GM18511 (cell line): ENCODE measurements around the gene SLC7A8.
A peak's percentile ranks its signal among the peaks of the same experiment; 100 is the strongest.

Experiments used
- ATAC-seq: cut with Tn5 transposase; IDR thresholded peaks from one replicate; pipeline ENCODE4 v1.9.1; 2021; ENCODE audit warnings: mild to moderate bottlenecking, moderate library complexity; ENCODE audit not compliant: unreplicated experiment

Gene SLC7A8

DNA sequence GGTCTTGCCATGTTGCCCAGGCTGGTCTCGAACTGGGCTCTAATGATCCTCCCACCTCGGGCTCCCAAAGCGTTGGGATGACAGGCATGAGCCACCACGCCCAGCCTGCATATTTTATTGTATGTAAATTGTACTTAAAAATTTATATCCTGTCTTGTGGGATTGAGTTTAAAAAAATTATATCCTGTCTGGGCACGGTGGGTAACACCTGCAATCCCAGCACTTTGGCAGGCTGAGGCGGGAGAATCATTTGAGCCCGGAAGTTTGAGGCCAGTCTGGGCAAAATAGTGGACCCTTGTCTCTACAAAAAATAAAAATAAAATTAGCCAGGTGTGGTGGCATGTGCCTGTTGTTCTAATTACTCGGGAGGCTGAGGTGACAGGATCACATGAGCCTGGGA lies 50.5 kb downstream of the SLC7A8 start:
- ATAC-seq: no peak

DNA sequence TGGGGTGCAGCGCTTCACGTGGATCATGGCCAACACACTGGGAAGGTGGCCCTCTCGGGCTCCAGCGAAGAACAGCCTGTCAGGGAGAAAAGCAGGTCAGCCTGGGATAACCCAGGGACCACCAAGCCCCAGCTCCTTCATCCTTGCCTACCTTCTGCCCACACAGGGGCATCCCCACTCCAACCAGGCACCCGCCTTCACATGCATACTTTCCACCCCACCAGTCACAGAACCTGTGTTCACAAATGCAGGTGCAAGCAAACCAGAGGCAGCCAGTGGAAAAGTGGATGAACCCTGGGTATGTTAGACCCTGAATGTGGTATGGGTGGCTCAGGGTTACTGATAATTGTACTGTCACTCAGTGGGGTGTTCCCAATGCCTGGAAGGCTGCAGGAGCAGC lies 52.0 kb downstream of the SLC7A8 start:
- no peak for ATAC-seq

DNA sequence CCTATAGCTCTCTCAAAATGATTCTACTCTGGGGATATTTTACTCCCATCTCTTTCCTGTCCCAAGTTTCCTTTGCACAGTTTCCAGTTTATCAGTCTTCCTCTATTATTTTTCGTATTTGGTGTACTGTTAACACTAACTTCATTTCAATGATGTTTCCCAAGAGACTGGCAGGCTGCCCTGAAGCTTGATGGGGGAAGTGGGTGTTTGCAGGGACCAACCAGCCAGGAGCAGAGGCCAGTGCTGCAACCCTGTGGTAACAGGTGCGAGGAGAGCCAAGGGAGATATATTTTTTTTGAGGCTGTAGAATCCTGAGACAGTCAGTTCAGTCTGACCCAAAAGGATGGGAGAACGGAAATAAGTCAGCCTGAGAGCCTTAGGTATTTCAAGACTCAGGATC lies 52.6 kb downstream of the SLC7A8 start:
- no peak for ATAC-seq

DNA sequence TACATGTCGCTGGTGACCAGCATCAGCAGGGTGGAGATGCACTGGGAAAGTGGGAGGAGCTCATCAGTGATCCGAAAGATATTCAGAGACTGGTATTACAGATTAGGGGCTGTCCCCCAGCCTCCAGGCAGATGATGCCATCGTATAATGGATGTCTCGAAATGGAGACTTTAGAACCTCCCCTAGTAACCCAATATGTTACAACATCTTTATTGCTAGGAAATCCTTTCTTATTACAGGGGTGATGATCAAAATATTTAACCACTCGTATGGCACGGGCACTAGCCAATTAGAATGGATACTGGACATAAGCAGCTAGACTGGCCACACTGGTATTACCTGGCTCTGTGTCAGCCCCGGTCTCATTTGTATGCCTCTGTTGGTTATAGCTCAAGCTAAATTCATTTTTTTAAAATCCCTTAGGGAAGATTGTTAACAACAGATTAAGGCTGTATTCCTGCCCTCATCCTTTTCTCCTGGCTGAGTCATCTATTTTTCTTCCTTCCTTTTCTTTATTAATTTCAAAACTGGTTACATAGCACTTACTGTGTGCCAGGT lies 53.6 kb downstream of the SLC7A8 start:
- ATAC-seq: no peak

DNA sequence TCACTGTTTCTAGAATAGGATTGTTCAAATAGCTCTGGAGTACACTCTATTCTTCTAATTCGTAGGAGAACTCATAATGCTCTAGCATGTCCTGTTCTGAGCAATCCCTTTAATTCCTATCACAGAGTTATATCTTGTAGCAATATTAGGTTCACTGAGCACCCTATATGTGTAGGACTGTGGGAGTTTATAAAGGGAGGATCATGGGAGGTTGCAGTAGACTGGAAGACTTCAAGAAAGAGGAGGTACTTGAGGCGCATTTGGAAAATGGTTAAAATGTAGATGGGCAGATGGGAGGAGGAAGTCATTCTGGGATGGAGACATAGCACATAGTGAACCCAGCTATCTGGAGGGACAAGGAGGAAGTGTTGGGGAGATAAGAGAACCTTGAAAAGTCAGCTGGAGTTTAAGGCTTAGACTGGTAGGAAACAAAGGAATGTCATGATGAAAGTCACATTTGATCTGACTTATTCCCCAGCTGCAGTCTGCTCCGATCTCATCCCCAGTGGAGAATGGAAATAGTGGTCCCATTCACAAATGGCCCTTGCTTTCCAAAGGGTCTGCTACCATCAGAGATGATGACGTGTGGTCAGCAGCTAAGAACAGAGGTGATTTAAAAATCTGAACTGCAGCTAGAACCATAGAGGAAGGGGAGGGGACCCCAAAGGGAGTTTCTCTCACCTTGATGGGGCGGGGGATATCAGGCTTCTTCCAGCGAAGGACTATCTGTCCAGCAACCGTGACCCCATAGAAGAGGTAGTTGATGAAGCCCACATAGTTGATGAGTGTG lies 54.3 kb downstream of the SLC7A8 start:
- ATAC-seq: no peak

DNA sequence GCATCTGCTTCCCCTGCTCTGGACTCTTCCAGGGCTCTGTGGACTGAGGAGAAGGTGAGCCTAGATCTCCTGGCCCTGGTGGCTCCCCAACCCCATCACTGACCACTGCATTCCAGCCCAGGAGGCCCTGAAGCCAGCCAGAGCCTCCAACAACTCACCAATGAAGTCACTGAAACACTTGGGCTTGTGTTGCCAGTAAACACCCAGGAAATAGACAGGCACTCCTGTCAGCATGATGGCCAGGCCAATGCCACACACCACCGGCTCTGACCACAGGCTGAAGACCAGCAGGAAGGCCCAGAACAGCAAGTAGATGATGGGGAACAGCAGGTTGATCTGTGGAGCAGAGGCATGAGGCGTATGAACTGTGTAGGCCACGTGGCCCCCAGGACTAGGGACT lies 55.6 kb downstream of the SLC7A8 start:
- no peak for ATAC-seq

DNA sequence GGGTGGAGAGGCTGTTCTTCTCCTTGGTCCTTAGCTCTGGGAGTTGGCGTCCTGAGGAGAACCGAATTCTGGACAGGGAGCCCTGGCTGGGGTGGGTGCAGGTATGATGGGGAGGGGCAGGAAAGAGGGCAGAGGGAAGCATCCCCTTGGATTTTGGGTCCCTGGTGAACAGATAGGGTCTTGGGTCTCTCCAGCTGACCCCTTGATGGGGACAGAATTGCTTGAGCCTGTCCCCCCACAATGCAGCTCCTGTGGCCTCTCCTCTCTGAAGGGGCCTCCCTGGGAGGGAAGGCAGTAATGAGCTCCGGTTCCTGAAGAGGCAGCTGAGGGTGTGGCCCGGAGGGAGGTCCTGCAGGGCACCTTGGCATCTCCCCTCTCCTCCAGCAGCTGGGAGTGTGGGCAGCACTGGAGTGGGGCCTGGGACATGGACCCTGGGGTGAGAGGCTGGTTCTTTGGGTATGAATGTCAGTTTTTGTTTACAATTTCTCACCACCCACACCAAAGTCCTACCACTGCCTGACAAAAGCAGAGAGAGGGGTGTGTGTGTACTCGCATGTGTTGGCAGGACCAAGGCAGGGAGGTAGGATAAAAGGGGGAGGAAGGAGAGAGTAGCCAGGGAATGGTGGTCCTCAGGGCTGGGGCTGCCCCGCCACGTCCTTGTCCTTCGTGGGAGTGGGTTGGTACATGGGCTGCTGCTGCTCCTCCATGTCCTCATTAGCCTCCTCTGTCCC lies 56.7 kb downstream of the SLC7A8 start:
- ATAC-seq: no peak

DNA sequence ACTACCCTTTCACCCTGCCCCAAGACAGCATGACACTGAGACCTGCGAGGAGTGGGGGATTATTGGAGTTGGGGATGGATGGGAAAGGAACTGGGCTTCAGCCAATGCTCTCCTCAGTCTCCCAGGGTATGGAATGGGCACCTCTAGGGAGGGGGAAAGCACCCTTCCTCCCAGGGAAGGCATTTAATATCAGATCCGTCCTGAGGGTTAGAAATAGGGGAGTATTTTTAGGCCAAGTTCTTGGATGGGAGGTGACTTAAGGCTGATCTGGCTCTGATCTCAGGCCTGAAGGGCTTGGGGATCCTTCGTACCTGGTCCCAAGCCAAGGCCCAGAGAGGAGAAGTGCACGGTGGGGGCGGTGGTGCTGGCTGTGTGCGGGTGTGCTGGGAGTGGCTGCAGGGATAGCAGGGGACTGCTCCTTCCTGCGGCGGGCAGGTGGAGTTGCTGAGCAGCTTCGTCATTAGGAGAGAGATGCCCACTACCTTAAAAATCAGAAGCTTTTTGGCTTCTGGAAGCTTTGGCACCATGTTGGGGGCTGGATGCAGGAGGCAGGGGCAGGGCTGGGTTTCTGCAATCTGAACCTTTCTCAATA lies 57.4 kb downstream of the SLC7A8 start:
- ATAC-seq: no peak

DNA sequence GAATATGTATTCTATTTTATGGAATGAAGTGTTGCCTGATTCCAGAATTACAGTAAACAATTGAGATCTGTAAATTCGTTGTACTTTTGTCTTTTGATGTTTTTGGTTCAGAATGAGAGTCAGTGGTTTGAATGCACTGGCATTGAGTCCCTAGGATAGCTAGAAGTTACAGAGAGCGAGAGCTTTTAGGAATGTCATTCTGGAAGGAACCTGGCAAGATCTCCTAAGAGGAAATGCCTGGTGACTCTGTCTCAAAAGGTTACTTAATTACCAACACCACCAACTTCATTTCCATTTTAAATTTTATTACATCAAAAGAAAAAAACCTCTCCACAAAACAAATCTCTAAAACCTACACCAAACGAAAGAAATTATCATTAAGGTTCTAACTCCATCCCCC lies 58.4 kb downstream of the SLC7A8 start:
- no peak for ATAC-seq

DNA sequence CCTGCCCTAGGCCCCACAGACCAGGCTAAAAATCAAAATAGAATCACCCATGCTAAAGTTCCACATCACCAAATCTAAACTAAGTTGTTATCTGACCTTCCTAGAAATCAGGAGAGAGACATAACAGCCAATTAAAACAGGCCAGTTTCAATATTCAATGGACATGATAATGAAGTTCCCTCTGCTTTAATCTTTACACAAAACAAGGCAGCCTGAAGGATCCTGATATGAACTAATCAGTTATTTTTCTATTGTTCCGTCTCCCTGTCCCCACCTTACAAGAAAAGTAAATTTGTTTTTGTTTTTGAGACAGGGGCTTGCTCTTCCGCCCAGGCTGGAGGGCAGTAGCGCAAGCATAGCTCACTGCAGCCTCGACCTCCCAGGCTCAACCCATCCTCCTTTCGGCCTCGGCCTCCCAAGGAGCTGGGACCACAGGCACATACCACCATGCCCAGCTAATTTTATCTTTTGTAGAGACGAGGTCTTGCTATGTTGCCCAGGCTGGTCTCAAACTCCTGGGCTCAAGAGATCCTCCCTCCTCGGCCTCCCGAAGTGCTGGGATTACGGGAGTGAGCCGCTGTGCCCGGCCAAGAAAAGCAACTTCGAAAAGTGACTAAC lies 59.0 kb downstream of the SLC7A8 start:
- no peak for ATAC-seq

DNA sequence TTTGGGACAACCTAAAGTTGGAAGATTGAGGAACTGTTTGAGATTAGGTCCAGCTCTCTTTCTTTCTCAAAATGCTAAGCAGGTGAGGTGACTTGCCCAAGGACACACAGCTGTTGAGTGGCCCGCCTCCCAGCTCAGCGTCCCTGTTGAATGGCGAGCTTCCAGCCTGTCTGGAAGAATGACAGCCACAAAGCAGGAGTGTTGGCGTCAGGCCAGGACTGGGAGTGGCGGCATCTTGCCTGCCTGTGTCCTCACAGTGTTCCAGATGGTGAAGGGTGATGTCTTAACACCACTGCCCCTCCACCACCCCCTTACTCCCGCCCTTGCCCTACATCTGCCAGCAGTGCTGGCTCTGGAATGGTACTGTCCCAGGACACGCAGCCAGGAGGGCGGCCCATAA lies 60.0 kb downstream of the SLC7A8 start:
- ATAC-seq: no peak

DNA sequence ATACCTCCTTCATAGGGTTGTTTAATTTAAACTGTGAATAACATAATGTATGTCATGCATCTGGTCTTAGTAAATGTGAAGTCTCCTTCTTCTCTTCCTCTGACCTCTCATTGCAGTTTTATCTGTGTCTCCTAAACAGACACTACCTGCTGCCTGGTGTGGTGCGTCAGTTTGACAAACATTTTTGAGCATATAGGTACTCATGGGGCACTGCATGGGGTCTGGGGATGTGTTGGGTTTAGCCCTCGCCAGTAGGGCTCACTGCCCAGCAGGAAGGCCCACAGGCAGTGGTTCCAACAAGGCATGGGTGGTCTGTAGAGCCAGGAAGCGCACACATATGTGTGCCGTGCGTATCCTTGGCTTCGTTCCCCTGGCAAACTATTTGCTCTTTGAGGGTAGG lies 61.4 kb downstream of the SLC7A8 start:
- ATAC-seq: no peak

DNA sequence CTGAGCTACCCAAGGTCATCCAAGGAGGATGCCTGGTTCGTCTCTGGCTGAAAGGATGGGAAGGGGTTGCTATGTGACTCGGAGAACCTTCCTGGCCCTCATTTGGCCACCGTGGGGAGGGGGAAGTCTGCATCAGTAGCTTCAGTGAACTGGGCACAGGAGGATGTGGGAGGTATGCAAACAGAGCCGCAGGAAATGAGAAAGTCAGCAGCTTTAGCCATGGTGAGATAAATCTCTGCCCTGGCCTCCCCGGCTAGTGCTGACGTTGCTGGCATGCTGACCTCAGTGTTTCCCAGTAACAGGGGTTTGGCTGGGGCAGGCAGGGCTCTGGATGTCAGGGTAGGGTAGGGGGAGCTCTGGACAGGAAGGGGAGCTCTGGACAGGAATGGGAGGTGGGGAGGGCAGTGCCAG lies 62.1 kb downstream of the SLC7A8 start:
- ATAC-seq: peak; percentile 68

DNA sequence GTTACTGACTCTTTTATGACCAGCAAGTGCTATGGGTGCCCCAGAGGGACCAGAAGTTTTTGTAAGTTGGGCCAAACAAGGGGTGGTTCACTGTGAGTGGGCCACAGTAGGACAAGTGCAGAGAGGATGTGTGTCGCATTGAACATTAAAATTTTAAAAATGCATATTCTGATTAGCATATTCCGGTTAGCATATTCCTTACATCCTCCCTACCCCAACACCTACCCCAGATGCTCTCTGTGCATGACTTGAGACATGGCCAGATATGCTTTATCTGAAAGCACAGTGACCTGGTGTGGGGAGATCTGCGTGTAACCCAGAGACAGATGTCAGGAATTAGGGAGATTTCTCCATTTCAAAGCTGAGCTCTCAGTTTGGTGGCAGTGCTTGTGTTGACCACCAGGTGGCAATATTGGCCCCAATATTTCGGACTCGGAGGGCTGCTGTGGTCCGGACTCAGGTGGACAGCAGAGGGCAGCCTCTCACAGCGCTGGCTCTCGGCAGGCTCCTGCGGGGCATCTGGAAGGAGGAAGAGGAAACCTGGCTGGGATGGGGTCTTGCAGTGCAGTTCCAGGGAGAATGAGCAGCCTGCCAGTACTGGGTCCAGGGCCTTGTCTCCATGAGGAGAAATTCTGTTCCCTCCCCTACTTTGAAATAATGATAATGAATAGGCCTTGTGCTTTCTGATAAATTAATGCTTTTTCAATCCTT lies 62.8 kb downstream of the SLC7A8 start:
- ATAC-seq: peak; percentile 83

DNA sequence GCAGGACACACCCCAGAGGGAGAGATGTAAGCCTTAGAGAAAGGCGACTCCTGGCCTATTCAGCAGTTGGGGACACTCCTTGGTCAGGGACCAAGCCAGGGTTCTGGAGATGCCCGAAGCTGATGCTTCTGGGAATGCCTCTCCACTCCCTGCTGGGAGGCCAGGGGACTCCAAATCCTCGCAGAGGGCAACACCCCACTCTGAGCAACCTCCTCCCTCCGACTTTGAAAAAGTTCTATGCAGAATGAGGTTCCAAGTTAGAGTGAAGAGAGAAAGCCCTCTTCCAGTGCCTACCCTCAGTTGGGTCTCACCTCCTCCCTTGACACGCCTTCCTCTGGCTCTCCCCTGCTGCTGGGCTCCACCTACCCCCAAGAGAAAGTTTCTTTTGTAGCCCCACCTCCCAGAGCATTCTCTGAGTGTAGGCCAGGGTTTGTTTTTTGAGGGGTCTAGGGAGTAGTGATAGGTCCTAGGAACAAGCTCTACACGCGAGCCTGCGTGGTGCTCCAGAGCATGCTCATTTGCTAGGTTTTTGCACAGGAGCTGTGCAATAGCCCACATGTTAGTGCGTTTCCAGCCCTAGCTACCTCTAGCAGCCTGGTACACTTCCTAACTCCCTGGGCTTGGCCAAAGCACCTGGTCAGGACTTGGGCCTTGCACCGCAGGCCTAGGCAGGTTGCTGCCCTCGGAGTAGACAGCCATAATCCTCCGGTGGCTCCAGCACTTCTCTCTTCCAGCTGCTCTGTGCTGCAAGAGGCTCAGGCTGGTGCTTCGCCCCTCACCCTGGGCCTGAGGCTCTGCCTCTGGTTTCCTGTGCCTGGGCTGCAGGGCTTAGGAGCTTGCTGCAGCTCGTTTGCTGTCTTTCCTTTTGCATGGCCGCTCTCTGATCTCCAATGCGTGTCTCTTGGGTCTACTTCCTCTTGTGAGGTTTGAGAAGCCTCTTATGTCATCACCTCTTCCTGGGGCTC lies 63.8 kb downstream of the SLC7A8 start:
- ATAC-seq: no peak

DNA sequence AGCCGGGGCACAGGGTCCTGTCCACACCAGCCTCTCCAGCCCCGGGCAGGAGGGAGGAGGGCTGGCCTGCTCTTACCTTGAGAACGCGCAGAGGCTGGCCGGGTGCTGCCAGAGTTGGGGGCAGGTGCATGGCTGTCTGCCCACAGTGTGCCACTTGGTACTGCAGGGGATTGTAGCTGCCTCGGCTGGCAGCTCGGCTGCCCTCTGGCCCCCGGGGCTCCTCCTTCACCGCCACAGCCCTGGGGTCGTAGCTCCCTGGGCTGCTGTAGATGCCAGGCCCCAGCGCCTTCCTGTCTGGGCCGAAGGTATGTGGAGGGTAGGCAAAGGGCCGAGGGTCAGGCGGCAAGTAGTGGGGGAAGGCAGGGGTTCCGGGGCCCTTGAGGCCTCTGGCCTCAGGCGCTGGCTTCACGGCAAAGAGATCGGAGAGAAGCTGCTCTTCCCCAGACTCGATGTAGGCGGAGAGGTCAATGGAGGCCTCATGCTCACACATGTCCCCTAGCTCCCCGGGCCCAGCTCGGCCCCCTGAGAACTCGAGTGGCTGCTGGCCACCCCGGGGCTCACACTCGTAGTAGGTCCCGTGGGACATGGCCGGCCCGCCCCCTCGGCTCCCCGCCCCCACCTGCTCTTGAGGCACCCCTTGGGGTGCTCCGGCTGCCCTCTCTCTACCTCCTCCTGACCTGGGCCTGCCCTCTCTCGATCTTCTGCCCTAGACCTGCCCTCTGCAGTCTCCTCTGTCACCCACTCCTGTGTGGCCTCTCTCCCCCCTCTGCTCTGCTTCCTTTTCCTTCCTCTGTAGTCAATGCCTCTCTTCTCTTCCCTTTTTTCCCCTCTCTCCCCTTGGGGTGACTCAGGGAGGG lies 64.7 kb downstream of the SLC7A8 start, which contains the start of gene CEBPE:
TSS of gene CEBPE (minus strand) at position 750 of the 857 bp plus-strand sequence. CDS start at position 586, 164 bp downstream.
- no peak for ATAC-seq

DNA sequence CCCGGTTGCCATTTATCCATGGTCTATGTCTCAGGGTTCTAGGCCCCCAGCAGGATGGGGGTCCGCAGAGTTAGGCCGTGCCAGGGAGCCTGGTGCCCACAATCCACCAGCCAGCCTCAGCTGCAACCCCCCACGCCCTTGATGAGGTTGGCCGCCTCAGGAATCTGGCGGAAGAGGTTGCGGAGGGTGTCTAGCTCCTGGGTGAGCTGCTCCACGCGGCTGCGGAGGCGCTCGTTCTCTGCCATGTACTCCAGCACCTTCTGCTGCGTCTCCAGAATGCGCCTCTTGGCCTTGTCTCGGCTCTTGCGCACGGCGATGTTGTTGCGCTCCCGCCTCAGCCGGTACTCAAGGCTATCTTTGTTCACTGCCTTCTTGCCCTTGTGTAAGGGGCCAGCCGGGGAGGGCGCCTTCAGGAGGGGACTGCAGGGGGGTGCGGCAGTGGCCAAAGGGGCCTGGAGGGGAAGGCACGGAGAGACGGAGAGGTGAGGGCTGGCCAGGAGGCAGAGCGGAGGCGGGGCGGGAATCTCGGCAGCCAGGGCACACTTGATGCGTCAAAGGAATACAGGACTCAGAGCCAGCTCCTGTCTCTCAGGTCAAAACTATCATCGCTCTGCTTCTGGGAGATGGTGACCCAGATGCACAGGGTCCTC lies 66.0 kb downstream of the SLC7A8 start:
- no peak for ATAC-seq

DNA sequence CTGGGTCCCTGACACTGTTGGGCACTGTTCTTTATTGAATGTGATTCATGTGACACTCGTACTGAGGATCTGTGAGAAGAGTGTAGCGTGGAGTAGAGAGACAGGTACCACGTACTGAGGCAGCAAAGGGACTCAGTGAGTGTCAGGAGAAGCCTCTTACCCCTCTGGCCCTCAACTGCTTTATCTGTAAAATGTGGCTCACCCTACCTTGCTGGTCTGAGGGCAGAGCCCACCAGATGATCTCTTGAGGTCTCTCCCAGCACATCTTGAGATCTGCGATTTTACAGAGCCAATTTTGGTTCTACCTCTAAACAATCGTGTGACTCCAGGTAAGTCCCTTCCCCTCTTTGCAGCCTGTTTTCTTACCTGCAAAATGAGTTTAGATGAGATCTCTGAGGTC lies 67.5 kb downstream of the SLC7A8 start:
- no peak for ATAC-seq
